Peyer's patch (tissue), 4 donors: ENCODE results near the gene KLKB1. TPM values are rescaled to one million over a fixed set of nuclear protein-coding genes. Genes with fewer than 3 reads are reported as not detected.
A peak's percentile ranks its signal among the peaks of the same experiment; 100 is the strongest.

ENCODE experiments used
- DNase-seq, 3 donors: peaks; one replicate each; pipeline ENCODE4 v3.0.0-alpha.2; 2017 to 2019
- H3K27ac ChIP-seq, 4 donors: fragments of 200-600 bp; sonication (generic); one replicate each; pipeline ENCODE4 v1.5.1; 2016 to 2019
- H3K27me3 ChIP-seq, 2 donors: fragments of 200-600 bp; sonication (generic); one replicate each; pipeline ENCODE4 v1.5.1; 2019
- H3K36me3 ChIP-seq, 3 donors: fragments of 200-600 bp; sonication (generic); one replicate each; pipeline ENCODE4 v1.5.1; 2016 to 2019
- H3K4me1 ChIP-seq, 4 donors: fragments of 200-600 bp; sonication (generic); one replicate each; pipeline ENCODE4 v1.5.1; 2016 to 2019
- H3K4me3 ChIP-seq, 4 donors: fragments of 200-600 bp; sonication (generic); 1 replicate in 3 of 4; 2 replicates in 1 of 4; pipeline ENCODE4 v1.5.1; 2016 to 2019; ENCODE audit warnings: mild to moderate bottlenecking in 1 of 4
- H3K9me3 ChIP-seq, 4 donors: fragments of 200-600 bp; sonication (generic); one replicate each; pipeline ENCODE4 v1.5.1; 2016 to 2019; ENCODE audit warnings: mild to moderate bottlenecking in 1 of 4
- POLR2A ChIP-seq, 2 donors: fragments of 450-650 bp; IDR thresholded peaks; one replicate each; pipeline ENCODE4 v1.5.1; 2017; ENCODE audit warnings: antibody characterized with exemption in 2 of 2, mild to moderate bottlenecking in 2 of 2, moderate library complexity in 2 of 2
- total RNA-seq, 4 donors: library from RNA; depleted of rRNA; stranded (reverse); fragments of >200 nt; gene quantifications; one replicate each; pipeline ENCODE4 v1.1.0, GENCODE V29; 2016
- TF ChIP-seq, protein P1 (sequence below), 6 experiments: fragments of 450-650 bp in 4 of 6; fragments of 200-600 bp in 2 of 6; sonication (generic) in 1 of 6; IDR thresholded peaks; one replicate each; pipeline ENCODE4 v1.5.1; 2017 to 2019; ENCODE audit warnings: antibody characterized with exemption in 6 of 6, mild to moderate bottlenecking in 3 of 6, moderate library complexity in 1 of 6

The KLKB1 gene
- total RNA-seq, 4 donors from 2014 or later: 4.5 to 8.6 (median 7.5) TPM; not detected in 1

DNA sequence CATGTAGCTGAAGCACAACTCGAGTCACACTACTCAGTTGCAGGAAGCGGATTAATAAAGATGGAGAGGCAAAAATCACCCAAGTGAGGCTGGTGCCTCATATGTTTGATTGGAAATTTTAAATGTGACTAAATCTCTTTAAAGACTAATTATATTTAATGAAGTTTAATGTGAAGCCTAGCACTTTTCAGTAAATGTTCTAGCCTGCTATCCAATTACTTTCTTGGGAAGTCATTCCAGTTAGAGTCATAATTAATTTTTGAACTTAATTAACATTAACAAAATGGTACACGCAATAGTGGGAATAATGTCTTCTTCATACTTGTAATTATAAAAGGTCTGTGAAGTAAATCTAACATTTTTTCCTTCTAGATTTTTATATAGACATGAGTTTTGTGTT, 59.3 kb downstream of the KLKB1 start:
- Histone ChIP-seq H3K27ac (no peak overlapping the region), H3K27me3 (no peaks in the 10 kb centered on the region), H3K36me3 (no peaks in the 10 kb centered on the region), H3K9me3 (no peaks in the 10 kb centered on the region), H3K4me3 (no peak overlapping the region), H3K4me1 (no peaks in the 10 kb centered on the region)
- TF ChIP-seq POLR2A (IDR thresholded peaks at IDR 0.05): no peak
- TF ChIP-seq, protein P1, sequence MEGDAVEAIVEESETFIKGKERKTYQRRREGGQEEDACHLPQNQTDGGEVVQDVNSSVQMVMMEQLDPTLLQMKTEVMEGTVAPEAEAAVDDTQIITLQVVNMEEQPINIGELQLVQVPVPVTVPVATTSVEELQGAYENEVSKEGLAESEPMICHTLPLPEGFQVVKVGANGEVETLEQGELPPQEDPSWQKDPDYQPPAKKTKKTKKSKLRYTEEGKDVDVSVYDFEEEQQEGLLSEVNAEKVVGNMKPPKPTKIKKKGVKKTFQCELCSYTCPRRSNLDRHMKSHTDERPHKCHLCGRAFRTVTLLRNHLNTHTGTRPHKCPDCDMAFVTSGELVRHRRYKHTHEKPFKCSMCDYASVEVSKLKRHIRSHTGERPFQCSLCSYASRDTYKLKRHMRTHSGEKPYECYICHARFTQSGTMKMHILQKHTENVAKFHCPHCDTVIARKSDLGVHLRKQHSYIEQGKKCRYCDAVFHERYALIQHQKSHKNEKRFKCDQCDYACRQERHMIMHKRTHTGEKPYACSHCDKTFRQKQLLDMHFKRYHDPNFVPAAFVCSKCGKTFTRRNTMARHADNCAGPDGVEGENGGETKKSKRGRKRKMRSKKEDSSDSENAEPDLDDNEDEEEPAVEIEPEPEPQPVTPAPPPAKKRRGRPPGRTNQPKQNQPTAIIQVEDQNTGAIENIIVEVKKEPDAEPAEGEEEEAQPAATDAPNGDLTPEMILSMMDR (IDR thresholded peaks at IDR 0.05): no peak
- no peak for DNase-seq

DNA sequence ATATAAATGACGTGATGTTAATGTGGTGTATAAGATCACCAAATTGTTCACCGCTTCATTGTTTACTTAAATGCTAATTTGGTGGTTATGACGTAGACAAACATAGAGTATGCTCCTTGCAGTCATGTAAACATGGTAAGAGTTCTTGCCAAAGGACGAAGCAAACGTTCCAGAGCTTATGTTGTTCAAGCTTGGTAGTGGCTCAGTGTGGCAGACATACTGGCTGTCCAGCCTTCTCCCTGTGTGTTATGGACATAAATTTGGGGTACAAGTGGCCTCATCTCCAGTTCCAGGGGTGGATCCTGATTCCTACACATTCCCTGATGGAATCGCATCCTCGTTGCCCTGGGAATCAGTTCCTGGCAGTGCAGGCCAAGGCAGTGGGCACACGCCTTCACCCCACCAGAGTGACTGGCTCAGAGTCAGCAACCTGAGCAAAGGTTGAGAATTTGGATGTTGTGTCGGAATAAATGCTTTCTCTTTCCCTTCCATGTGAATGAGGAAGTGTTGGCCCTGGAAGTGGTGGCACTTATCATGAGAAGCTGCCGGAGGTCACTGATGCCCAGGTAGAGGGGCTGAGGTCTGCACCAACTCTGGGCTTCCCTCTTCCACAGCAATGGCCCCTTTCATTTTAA, 64.1 kb downstream of the KLKB1 start:
- TF ChIP-seq POLR2A (IDR thresholded peaks at IDR 0.05): no peak
- TF ChIP-seq, protein P1 (IDR thresholded peaks at IDR 0.05): no peak
- Histone ChIP-seq H3K36me3 (no peaks in the 10 kb centered on the region), H3K27me3 (no peaks in the 10 kb centered on the region), H3K27ac (no peak overlapping the region), H3K9me3 (no peaks in the 10 kb centered on the region), H3K4me1 (no peaks in the 10 kb centered on the region), H3K4me3 (no peak overlapping the region)
- no peak for DNase-seq

DNA sequence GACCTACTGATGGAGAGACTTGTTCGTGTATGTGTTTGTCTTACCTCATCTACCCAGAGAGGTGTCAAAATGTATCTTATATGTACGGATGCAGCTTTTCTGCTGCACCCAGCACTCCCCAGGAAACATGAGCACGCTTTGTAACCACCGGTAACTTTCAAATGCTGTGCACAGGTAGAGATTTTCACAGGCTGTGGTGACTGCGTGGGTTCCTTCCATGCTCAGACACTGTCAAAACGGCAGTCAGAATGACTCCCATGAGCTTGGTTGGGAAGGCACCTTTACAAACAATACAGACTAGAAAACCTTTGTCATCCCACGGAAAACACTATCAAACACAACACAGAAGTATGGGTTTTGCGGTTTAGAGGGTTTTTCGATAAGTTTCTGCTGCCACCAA, 66.9 kb downstream of the KLKB1 start:
- Histone ChIP-seq H3K27me3 (no peaks in the 10 kb centered on the region), H3K9me3 (no peaks in the 10 kb centered on the region), H3K36me3 (no peaks in the 10 kb centered on the region), H3K4me3 (no peak overlapping the region), H3K27ac (no peak overlapping the region), H3K4me1 (no peaks in the 10 kb centered on the region)
- TF ChIP-seq, protein P1 (IDR thresholded peaks at IDR 0.05): no peak
- no peak for TF ChIP-seq POLR2A (IDR thresholded peaks at IDR 0.05)
- no peak for DNase-seq

DNA sequence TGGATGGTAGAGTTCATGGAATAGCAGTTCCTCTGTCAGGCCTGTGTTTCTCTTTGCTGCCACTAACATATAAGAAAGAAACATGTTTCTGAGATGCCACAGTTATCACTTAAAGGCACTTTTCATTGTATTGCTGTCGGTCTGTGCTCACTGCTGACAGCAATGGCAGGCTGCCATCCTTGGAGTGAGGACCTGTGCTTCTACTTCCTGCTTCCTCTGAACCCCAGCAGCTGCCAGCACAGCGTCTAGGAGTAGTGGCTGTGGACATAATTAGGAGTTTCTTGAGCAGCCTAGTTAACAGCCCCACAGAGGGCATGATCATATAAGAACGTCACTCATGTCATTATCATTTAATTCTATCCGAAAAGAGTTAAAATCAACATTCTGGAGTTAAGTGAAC, 69.2 kb downstream of the KLKB1 start:
- no peak for TF ChIP-seq POLR2A (IDR thresholded peaks at IDR 0.05)
- TF ChIP-seq, protein P1 (IDR thresholded peaks at IDR 0.05): no peak
- Histone ChIP-seq H3K27ac (no peak overlapping the region), H3K4me3 (no peak overlapping the region), H3K27me3 (no peaks in the 10 kb centered on the region), H3K4me1 (no peaks in the 10 kb centered on the region), H3K9me3 (no peaks in the 10 kb centered on the region), H3K36me3 (no peaks in the 10 kb centered on the region)
- DNase-seq: no peak

DNA sequence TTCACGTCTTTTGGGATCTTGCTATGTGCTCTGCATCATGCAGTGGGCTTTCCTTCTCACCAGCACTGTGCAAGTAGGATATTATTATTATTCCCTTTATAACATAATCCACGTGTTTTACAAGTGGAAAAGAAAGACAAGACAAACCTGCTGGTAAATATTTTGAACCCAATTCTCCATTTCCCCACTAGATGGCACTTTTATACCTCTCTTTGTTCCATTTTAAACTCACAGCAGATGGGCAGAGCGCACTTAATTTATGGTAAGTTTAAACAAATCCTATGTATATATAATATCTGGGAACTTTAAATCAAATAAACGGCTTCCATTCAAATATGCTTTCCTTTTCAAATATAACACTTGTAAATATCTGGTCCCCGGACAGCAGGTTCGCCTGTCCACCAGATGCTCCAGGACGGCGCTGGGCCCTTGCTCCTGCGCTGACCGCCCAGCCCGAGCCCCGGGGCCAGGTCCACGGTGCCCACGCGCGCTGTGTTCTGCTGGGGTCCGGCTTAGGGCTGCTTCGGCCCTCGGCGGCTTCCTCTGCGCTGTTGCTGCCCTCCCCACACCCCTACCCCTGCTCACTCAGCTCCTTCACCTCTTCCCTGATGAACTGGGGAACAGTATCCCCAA, 69.8 kb downstream of the KLKB1 start:
- Histone ChIP-seq H3K4me3 (no peak overlapping the region), H3K36me3 (no peaks in the 10 kb centered on the region), H3K27ac (no peak overlapping the region), H3K9me3 (no peaks in the 10 kb centered on the region), H3K4me1 (no peaks in the 10 kb centered on the region), H3K27me3 (no peaks in the 10 kb centered on the region)
- no peak for DNase-seq
- TF ChIP-seq, protein P1 (IDR thresholded peaks at IDR 0.05): peak in 4 of 6 experiments; percentile 45 to 79 (median 76)
- no peak for TF ChIP-seq POLR2A (IDR thresholded peaks at IDR 0.05)
